PC-3 (cell line): ENCODE measurements around the gene RPS2.

Source experiments
- CTCF ChIP-seq: fragments of 300-600 bp; sonication (generic); conservative IDR thresholded peaks from 2 replicates; pipeline ENCODE4 v1.5.1; 2017; ENCODE audit warnings: antibody characterized with exemption, low read depth, mild to moderate bottlenecking, low read length
- EZH2phosphoT487 ChIP-seq: fragments of 300-600 bp; sonication (generic); IDR thresholded peaks from 2 replicates; pipeline ENCODE4 v1.6.1; 2018; ENCODE audit warnings: mild to moderate bottlenecking, antibody characterized with exemption, low read length, borderline replicate concordance

DNA sequence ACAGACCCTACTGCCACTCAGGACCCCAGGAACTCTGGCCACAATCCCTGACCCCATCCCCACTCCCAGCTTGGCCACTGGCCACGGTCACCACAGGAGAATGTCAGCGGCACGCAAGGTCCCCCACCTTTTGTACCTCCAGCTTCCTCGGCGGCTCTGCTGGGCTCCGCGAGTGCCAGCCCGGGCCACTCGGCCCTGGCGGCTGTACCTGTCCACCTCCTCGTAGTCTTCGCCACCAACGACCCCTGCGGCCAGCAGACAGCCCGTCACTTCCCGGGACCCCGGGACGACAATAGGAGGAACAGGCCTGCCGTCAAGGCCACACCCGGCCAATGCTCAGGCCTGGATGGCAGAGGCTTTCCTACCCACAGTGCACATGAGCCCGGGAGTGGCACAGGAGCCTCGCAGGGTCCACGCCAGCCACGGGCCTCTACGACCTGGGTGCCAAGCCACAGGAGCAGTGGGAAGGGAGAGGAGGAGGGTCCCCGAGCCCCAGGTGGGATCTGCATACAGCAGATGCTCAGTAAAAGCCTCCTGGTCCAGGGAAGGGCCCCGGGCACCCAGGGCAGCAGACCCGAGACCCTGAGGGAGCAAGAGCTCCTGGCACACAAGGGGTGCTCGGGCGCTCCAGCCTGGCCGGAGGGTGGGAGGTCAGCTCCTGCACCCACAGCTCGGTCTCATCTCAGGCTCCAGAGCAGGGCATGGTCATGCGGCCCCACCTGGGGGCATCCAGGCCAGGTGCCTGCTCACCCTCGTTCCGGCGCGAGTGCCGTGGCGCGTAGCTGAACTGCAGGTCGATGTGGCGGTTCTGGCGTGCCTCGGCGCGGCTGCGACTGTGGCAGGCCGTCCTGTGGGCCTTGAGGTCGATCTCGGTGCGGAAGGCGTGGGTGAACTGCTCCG, 37.1 kb upstream of the RPS2 start:
- no peak for TF ChIP-seq CTCF
- TF ChIP-seq EZH2phosphoT487 = no peak
